ENCODE results near the gene ZMIZ1. TPM values are rescaled to one million over a fixed set of nuclear protein-coding genes. Genes with fewer than 3 reads are reported as not detected.

Gene ZMIZ1
- total RNA-seq, 1 experiment from 2014 or later: 42.3 TPM

DNA sequence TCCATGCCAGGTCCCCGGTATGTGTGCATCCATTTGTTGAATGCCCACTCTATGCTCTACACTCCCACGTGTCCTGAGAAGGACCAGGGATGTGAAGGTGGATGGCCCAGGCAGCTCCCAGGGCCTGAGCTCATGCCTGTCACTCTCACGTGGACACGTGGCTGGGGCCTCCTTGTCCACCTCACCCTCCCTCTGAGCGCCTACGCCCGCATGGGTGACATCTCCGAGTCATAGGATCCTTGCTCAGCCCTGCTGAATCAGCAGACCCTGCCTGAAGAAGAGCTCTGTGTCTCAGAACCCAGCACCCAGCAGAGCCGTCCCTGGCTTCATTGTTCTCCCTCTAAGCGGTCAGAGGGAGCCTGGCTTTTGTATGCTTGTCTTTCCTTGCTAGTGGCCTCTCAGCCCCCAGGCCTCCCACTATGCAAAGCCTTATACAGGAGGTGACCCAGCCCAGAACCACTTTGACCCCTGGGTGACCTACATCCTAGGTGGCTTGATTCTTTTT, 170.6 kb downstream of the ZMIZ1 start:
- BruUV-seq (replicated peaks): no TSS peak
- H3K27me3 Mint-ChIP-seq (ENCODE audit: insufficient read depth, unreplicated experiment): no peaks in the 10 kb centered on the region

DNA sequence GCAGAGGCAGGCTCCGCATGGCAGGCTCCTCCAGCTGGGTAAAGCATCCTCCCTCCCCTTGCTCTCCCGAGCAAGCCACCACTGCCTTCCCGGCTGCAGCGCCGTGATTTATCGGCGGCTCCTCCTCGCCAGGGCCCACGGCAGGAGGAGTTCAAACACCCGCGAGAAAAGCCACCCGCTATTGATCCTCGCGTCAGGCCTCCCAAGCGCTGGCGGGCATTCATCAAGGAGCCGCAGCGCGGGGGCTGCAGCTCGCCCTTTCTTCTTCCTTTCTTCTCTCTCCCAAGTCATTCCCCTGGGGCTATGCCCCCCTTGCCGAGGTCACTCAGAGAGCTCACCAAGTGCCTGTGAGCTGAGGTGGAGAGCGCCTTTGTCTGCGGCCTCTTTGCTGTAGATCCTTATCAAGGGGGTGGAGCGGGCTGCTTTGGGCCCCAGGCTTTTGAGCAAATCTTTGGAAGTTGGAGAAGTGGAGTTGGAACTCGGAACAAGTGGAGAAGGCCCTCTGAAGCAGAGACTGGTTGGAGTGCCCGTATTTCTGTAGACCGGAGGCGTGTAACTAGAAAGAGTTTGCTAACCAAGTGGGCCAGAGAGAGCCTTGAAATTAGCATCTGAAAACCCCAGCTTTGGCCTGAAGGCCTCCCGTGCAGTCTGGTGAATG, 171.3 kb downstream of the ZMIZ1 start:
- intact Hi-C loops (cut with micrococcal nuclease; ENCODE audit: unreplicated experiment): no loop called here
- no peak overlapping the region for H3K27ac Mint-ChIP-seq (ENCODE audit: unreplicated experiment)
- TF ChIP-seq, protein P1, sequence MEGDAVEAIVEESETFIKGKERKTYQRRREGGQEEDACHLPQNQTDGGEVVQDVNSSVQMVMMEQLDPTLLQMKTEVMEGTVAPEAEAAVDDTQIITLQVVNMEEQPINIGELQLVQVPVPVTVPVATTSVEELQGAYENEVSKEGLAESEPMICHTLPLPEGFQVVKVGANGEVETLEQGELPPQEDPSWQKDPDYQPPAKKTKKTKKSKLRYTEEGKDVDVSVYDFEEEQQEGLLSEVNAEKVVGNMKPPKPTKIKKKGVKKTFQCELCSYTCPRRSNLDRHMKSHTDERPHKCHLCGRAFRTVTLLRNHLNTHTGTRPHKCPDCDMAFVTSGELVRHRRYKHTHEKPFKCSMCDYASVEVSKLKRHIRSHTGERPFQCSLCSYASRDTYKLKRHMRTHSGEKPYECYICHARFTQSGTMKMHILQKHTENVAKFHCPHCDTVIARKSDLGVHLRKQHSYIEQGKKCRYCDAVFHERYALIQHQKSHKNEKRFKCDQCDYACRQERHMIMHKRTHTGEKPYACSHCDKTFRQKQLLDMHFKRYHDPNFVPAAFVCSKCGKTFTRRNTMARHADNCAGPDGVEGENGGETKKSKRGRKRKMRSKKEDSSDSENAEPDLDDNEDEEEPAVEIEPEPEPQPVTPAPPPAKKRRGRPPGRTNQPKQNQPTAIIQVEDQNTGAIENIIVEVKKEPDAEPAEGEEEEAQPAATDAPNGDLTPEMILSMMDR (IDR thresholded peaks at IDR 0.05; ENCODE audit: insufficient read depth in 1 of 2, low read depth in 1 of 2, low read length in 1 of 2, severe bottlenecking in 1 of 2, unreplicated experiment in 1 of 2): no peak
- no peak overlapping the region for H3K4me3 Mint-ChIP-seq (ENCODE audit: unreplicated experiment)
- Histone ChIP-seq H3K4me3 (ENCODE audit: low read depth, low read length) (no peak overlapping the region), H3K36me3 (ENCODE audit: control insufficient read depth, insufficient read depth, low read length) (no peaks in the 10 kb centered on the region; the same call in 1 of the 2 replicates), H3K27me3 (replicated peaks; ENCODE audit: control insufficient read depth, insufficient read depth, low read length) (no peaks in the 10 kb centered on the region), H3K9me3 (no peaks in the 10 kb centered on the region), H3K4me1 (peaks cover 6% of the 10 kb centered on the region; the same call in 1 of the 2 replicates)
- peak; percentile 30 to 74 for DNase-seq
- no peaks in the 10 kb centered on the region for H3K9me3 Mint-ChIP-seq (ENCODE audit: unreplicated experiment)
- ChIA-PET POLR2A (interaction anchor here (0.6 kb wide), 1 partner anchor 31 kb away, joined by 3 read pairs; no protein-coding TSS in a partner anchor), CTCF (no interaction called here)
- H3K27me3 Mint-ChIP-seq (ENCODE audit: insufficient read depth, unreplicated experiment): no peaks in the 10 kb centered on the region
- peaks cover 24% of the 10 kb centered on the region for H3K36me3 Mint-ChIP-seq (ENCODE audit: insufficient read depth, unreplicated experiment)
- peaks cover 7% of the 10 kb centered on the region for H3K4me1 Mint-ChIP-seq (ENCODE audit: low read depth, unreplicated experiment)
- BruUV-seq (replicated peaks): no TSS peak

More for the DNA sequence above, 170.6 kb downstream of the ZMIZ1 start:
- Mint-ChIP-seq H3K9me3 (ENCODE audit: unreplicated experiment) (no peaks in the 10 kb centered on the region), H3K4me1 (ENCODE audit: low read depth, unreplicated experiment) (peaks cover 7% of the 10 kb centered on the region), H3K36me3 (ENCODE audit: insufficient read depth, unreplicated experiment) (peaks cover 24% of the 10 kb centered on the region), H3K4me3 (ENCODE audit: unreplicated experiment) (no peak overlapping the region), H3K27ac (ENCODE audit: unreplicated experiment) (no peak overlapping the region)
- Histone ChIP-seq H3K9me3 (no peaks in the 10 kb centered on the region), H3K36me3 (ENCODE audit: control insufficient read depth, insufficient read depth, low read length) (no peaks in the 10 kb centered on the region; the same call in 1 of the 2 replicates), H3K4me3 (ENCODE audit: low read depth, low read length) (no peak overlapping the region), H3K4me1 (peaks cover 6% of the 10 kb centered on the region; the same call in 1 of the 2 replicates), H3K27me3 (replicated peaks; ENCODE audit: control insufficient read depth, insufficient read depth, low read length) (no peaks in the 10 kb centered on the region)
- POLR2A ChIA-PET: no interaction called here
- TF ChIP-seq, protein P1 (IDR thresholded peaks at IDR 0.05; ENCODE audit: insufficient read depth in 1 of 2, low read depth in 1 of 2, low read length in 1 of 2, severe bottlenecking in 1 of 2, unreplicated experiment in 1 of 2): no peak
- intact Hi-C loops (cut with micrococcal nuclease; ENCODE audit: unreplicated experiment): no loop called here
- no peak for DNase-seq
- CTCF ChIA-PET: no interaction called here

DNA sequence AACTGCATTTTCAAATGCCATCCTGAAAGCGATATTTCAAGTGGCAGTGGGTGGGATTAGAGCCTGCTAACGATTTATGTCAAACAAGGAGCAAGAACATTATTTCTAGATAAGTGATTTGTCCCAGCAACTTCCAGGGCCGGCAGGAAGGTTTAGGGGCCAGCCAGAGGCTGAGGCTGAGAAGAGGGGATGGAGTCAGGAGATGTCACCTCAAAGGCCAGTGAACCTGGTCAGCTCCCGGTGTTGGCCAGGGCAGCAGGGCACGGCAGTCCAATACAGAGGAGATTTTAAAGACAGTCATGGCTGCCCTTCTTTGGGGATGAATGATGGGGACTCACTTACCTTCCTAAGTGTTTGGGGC, 172.8 kb downstream of the ZMIZ1 start:
- Histone ChIP-seq H3K4me1 (peaks cover 6% of the 10 kb centered on the region; the same call in 1 of the 2 replicates), H3K9me3 (no peaks in the 10 kb centered on the region), H3K4me3 (ENCODE audit: low read depth, low read length) (no peak overlapping the region), H3K27me3 (replicated peaks; ENCODE audit: control insufficient read depth, insufficient read depth, low read length) (no peaks in the 10 kb centered on the region), H3K36me3 (ENCODE audit: control insufficient read depth, insufficient read depth, low read length) (no peaks in the 10 kb centered on the region)
- TF ChIP-seq, protein P1 (IDR thresholded peaks at IDR 0.05; ENCODE audit: insufficient read depth in 1 of 2, low read depth in 1 of 2, low read length in 1 of 2, severe bottlenecking in 1 of 2, unreplicated experiment in 1 of 2): no peak
- no peaks in the 10 kb centered on the region for H3K27me3 Mint-ChIP-seq (ENCODE audit: insufficient read depth, unreplicated experiment)
- intact Hi-C loops (cut with micrococcal nuclease; ENCODE audit: unreplicated experiment): no loop called here
- no peak for DNase-seq
- BruUV-seq (replicated peaks): no TSS peak
- peak overlapping the region; percentile 45 for H3K4me3 Mint-ChIP-seq (ENCODE audit: unreplicated experiment)
- CTCF ChIA-PET: no interaction called here
- peaks cover 7% of the 10 kb centered on the region for H3K4me1 Mint-ChIP-seq (ENCODE audit: low read depth, unreplicated experiment)
- POLR2A ChIA-PET: no interaction called here
- no peak overlapping the region for H3K27ac Mint-ChIP-seq (ENCODE audit: unreplicated experiment)
- peaks cover 23% of the 10 kb centered on the region for H3K36me3 Mint-ChIP-seq (ENCODE audit: insufficient read depth, unreplicated experiment)
- H3K9me3 Mint-ChIP-seq (ENCODE audit: unreplicated experiment): no peaks in the 10 kb centered on the region

Data from Caco-2 (cell line).